NCI-H2196 treated with DMSO at 0.1 percent for 48 hours (cell line): ENCODE measurements around the gene TBX1.
A peak's percentile ranks its signal among the peaks of the same experiment; 100 is the strongest.
"Not testable (repeated sequence)": the region's sequence is repeated elsewhere in the genome, so short reads cannot be mapped to it uniquely, and the experiment has no call there.

Experiments used
- DNase-seq: peaks from one replicate; lab custom pipeline; 2025; ENCODE audit not compliant: unreplicated experiment; lab: John Stamatoyannopoulos, UW

TBX1 gene

GRCh38 chr22:19723232-19723982 lies 37.2 kb upstream of the TBX1 start, which contains the start of gene GP1BB:
Gene GP1BB (plus strand): TSS chr22:19723539. CDS start chr22:19723570, 31 bp downstream.
- no peak for DNase-seq

- no peak for DNase-seq
These were observed 36.4 kb upstream of the TBX1 start for GRCh38 chr22:19723983-19724827.

- DNase-seq = no peak
These were observed 35.5 kb upstream of the TBX1 start for GRCh38 chr22:19724927-19725661.

- not testable (repeated sequence) for DNase-seq
These were observed 34.4 kb upstream of the TBX1 start for GRCh38 chr22:19726064-19726788.

- no peak for DNase-seq
These were observed 33.0 kb upstream of the TBX1 start for GRCh38 chr22:19727310-19728150.

- no peak for DNase-seq
These were observed 32.3 kb upstream of the TBX1 start for GRCh38 chr22:19728271-19728670.

GRCh38 chr22:19728836-19729235 lies 31.7 kb upstream of the TBX1 start:
- DNase-seq = no peak

- no peak for DNase-seq
These were observed 31.1 kb upstream of the TBX1 start for GRCh38 chr22:19729507-19729906.

GRCh38 chr22:19730198-19730597 lies 30.4 kb upstream of the TBX1 start:
- no peak for DNase-seq

- DNase-seq = peak; percentile 16
These were observed 29.8 kb upstream of the TBX1 start for GRCh38 chr22:19730655-19731360.

- DNase-seq = no peak
These were observed 29.0 kb upstream of the TBX1 start for GRCh38 chr22:19731361-19732135.

GRCh38 chr22:19732403-19733113 lies 28.0 kb upstream of the TBX1 start:
- DNase-seq = no peak

GRCh38 chr22:19733755-19734154 lies 26.8 kb upstream of the TBX1 start:
- DNase-seq = no peak

- no peak for DNase-seq
These were observed 26.4 kb upstream of the TBX1 start for GRCh38 chr22:19734163-19734562.

- DNase-seq = no peak
These were observed 25.7 kb upstream of the TBX1 start for GRCh38 chr22:19734837-19735382.

- no peak for DNase-seq
These were observed 24.7 kb upstream of the TBX1 start for GRCh38 chr22:19735665-19736510.
